ENCODE measurements around the gene NRXN3.

DNA sequence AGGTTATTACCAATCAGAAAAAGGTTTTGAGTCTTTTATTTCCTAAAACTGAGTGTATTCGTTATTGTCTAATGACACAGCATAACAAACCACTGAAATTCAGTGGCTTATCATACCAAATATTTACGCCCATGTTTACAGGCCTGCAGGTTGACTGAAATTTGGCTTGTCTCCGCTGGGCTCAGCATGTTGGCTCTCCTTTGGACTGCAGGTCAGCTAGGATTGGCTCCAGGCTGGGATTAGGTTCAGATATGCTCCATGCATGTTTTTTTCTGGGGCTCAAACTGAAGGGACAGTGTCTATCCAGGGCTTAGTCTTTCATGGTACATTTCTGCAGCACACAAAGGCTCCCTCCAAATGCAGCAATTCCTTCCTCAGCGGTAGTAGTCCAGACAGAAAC, 1471.2 kb downstream of the NRXN3 start:
- TF ChIP-seq, protein P1, sequence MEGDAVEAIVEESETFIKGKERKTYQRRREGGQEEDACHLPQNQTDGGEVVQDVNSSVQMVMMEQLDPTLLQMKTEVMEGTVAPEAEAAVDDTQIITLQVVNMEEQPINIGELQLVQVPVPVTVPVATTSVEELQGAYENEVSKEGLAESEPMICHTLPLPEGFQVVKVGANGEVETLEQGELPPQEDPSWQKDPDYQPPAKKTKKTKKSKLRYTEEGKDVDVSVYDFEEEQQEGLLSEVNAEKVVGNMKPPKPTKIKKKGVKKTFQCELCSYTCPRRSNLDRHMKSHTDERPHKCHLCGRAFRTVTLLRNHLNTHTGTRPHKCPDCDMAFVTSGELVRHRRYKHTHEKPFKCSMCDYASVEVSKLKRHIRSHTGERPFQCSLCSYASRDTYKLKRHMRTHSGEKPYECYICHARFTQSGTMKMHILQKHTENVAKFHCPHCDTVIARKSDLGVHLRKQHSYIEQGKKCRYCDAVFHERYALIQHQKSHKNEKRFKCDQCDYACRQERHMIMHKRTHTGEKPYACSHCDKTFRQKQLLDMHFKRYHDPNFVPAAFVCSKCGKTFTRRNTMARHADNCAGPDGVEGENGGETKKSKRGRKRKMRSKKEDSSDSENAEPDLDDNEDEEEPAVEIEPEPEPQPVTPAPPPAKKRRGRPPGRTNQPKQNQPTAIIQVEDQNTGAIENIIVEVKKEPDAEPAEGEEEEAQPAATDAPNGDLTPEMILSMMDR (conservative IDR thresholded peaks at IDR 0.05; ENCODE audit: low read length): no peak
- no peak for TF ChIP-seq EZH2phosphoT487 (IDR thresholded peaks at IDR 0.05; ENCODE audit: borderline replicate concordance, low read depth, low read length)
